K562 (cell line): ENCODE measurements around the gene BAD. TPM values are rescaled to one million over a fixed set of nuclear protein-coding genes. Genes with fewer than 3 reads are reported as not detected.

Source experiments
- CBFA2T2 ChIP-seq: fragments of 450-650 bp; conservative IDR thresholded peaks from 2 replicates; pipeline ENCODE4 v1.6.1; 2017; ENCODE audit warnings: mild to moderate bottlenecking
- FOXJ3 ChIP-seq: sonication (generic); formaldehyde crosslinking; IDR thresholded peaks from 2 replicates; pipeline ENCODE4 v1.4.0; 2020; ENCODE audit warnings: mild to moderate bottlenecking, missing genetic modification reagents
- FOXP4 ChIP-seq: sonication (generic); formaldehyde crosslinking; IDR thresholded peaks from 2 replicates; pipeline ENCODE4 v1.8.0; 2022; ENCODE audit warnings: mild to moderate bottlenecking, missing genetic modification reagents, borderline replicate concordance
- HES1 ChIP-seq: fragments of 450-650 bp; IDR thresholded peaks from 2 replicates; pipeline ENCODE4 v1.6.1; 2016; ENCODE audit warnings: low read depth, mild to moderate bottlenecking, moderate library complexity
- ID3 ChIP-seq, 2 experiments: fragments of 250-450 bp in 1 of 2; fragments of 450-650 bp in 1 of 2; sonication (Bioruptor Pico) in 1 of 2; IDR thresholded peaks; 2 replicates each; pipeline versions ENCODE4 v1.6.1 to v1.8.0; 2016 to 2021; ENCODE audit warnings: mild to moderate bottlenecking in 2 of 2, moderate library complexity in 2 of 2, missing compliant biosample characterization in 1 of 2, missing genetic modification characterization in 1 of 2
- KAT7 ChIP-seq: sonication (generic); formaldehyde crosslinking; IDR thresholded peaks from 2 replicates; pipeline ENCODE4 v1.8.0; 2022; ENCODE audit warnings: missing genetic modification reagents, mild to moderate bottlenecking, borderline replicate concordance
- MITF ChIP-seq: IDR thresholded peaks from 2 replicates; pipeline ENCODE4 v1.6.1; 2014; ENCODE audit warnings: antibody characterized with exemption
- MYNN ChIP-seq, 2 experiments: sonication (generic); formaldehyde crosslinking in 1 of 2; IDR thresholded peaks; 2 replicates each; pipeline versions ENCODE4 v1.5.0 to v1.6.1; 2016 to 2020; ENCODE audit warnings: antibody characterized with exemption in 1 of 2, missing genetic modification reagents in 1 of 2
- PPARD ChIP-seq: fragments of 250-450 bp; sonication (Bioruptor Pico); IDR thresholded peaks from 2 replicates; pipeline ENCODE4 v1.8.0; 2022; ENCODE audit warnings: inconsistent platforms, mild to moderate bottlenecking, moderate library complexity
- RCOR1 ChIP-seq, 2 experiments: IDR thresholded peaks; 2 replicates each; pipeline ENCODE4 v1.6.1; 2012; ENCODE audit warnings: low read depth in 2 of 2, low read length in 2 of 2, borderline replicate concordance in 1 of 2, improper control_type of control experiment in 1 of 2
- RNF2 ChIP-seq: sonication (generic); IDR thresholded peaks from 2 replicates; pipeline ENCODE4 v1.6.1; 2016
- SMAD3 ChIP-seq: fragments of 450-650 bp; formaldehyde crosslinking; conservative IDR thresholded peaks from 2 replicates; pipeline ENCODE4 v1.4.0; 2020; ENCODE audit warnings: mild to moderate bottlenecking
- SNIP1 ChIP-seq: fragments of 450-650 bp; IDR thresholded peaks from 2 replicates; pipeline ENCODE4 v1.7.1; 2017; ENCODE audit warnings: low read depth, mild to moderate bottlenecking
- TCF15 ChIP-seq: fragments of 250-450 bp; sonication (Bioruptor Pico); IDR thresholded peaks from 2 replicates; pipeline ENCODE4 v1.8.0; 2022; ENCODE audit warnings: moderate library complexity, mild to moderate bottlenecking, inconsistent platforms
- TEAD2 ChIP-seq: fragments of 450-650 bp; IDR thresholded peaks from 2 replicates; pipeline ENCODE4 v1.6.1; 2016; ENCODE audit warnings: missing genetic modification characterization, control low read depth, missing compliant biosample characterization
- ZHX1 ChIP-seq: fragments of 150-350 bp; conservative IDR thresholded peaks from 2 replicates; pipeline ENCODE4 v1.6.1; 2014; ENCODE audit warnings: low read length
- ZNF778 ChIP-seq: fragments of 450-650 bp; formaldehyde crosslinking; IDR thresholded peaks from 2 replicates; pipeline ENCODE4 v1.4.0; 2020; ENCODE audit warnings: mild to moderate bottlenecking, moderate library complexity
- ZSCAN32 ChIP-seq: fragments of 450-650 bp; formaldehyde crosslinking; IDR thresholded peaks from 2 replicates; pipeline ENCODE4 v1.4.0; 2020; ENCODE audit warnings: mild to moderate bottlenecking, moderate library complexity
- ZZZ3 ChIP-seq: fragments of 450-650 bp; IDR thresholded peaks from 2 replicates; pipeline ENCODE4 v1.6.1; 2016; ENCODE audit warnings: antibody characterized with exemption, mild to moderate bottlenecking, moderate library complexity
- polyA plus RNA-seq, 8 experiments: library from polyadenylated mRNA; depleted of rRNA in 4 of 8; stranded (reverse) in 5 of 8; unstranded in 3 of 8; fragments of >200 nt; fragmentation: Nextera tagmentation in 2 of 8; fragmentation: Illumina TruSeq in 1 of 8; extraction: Ambion mirVana in 2 of 8; extraction: Trizol in 1 of 8; gene quantifications; 2 replicates each; pipeline versions ENCODE4 v1.2.1 to v1.2.3, GENCODE V29; 2011 to 2014; ENCODE audit warnings: inconsistent platforms in 1 of 8, missing spikeins in 1 of 8
- total RNA-seq, 7 experiments: library from RNA; depleted of rRNA in 6 of 7; stranded (reverse); fragments of >200 nt in 6 of 7; fragmentation: Illumina TruSeq in 2 of 7; extraction: Trizol in 2 of 7; gene quantifications; 2 replicates each; pipeline versions ENCODE4 v1.2.1 to v1.2.3, GENCODE V29; 2011 to 2021; ENCODE audit warnings: low replicate concordance in 1 of 7

The BAD gene
- total and polyA plus RNA-seq, 9 of the 15 experiments (the other 6 are each of a cell fraction or from before 2014, with no cell fraction given), result 0.61 to 45.6 (median 11.8) TPM

DNA sequence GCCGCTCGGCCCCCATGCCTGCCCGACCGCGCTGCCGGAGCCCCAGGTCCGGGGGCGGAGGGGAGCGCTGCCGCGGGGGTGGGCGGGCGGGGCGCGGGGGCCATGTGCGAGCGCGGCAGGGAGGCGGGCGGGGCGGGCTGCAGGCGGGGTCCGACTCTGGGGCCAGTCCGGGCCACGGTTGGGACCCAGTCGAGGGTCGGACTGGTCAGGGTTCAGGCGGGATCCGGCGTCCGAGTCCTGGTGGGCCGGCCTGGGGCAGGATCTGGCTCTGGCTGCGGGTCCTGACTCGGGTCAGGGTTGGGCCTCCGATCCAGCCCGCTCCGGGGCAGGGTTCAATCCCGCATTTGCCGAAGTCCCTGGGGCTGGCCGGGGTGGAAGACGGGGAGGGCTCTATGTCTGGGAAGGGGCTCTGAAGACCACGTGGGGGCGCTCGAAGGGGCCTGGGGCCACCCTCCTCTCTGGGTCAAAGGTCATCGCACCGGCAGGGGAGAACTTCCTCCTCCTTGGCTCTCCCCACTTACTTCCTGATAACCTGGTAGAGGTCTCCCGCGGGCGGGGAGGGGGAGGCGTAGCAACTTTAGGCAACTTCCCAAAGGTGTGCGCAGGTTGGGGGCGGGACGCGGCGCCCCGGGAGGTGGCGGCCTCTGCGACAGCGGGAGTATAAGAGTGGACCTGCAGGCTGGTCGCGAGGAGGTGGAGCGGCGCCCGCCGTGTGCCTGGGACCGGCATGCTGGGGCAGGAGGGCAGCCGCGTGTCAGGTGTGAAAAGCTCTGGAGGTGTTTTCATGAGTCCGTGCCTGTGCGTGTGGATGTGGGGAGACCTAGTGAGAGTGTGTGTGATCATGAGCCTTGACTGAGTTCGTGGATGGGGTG lies 21.5 kb upstream of the BAD start (continued):
- no peak for TF ChIP-seq TCF15 (CRISPR knock-in tag)
- no peak for TF ChIP-seq SNIP1
- TF ChIP-seq FOXP4 (CRISPR knock-in tag), result 0 out of 2 replicates have a peak, but pooled peaks have one; percentile 60
- no peak for TF ChIP-seq ZNF778 (CRISPR knock-in tag)
- no peak for TF ChIP-seq MITF
- no peak for TF ChIP-seq ZHX1
- TF ChIP-seq RNF2, result peak; percentile 63; the same call in 1 of the 2 replicates
- no peak for TF ChIP-seq PPARD (CRISPR knock-in tag)
- no peak for TF ChIP-seq SMAD3 (CRISPR knock-in tag)
- no peak for TF ChIP-seq FOXJ3 (CRISPR knock-in tag)
- peak; percentile 87; the same call in 1 of the 2 replicates for TF ChIP-seq KAT7 (CRISPR knock-in tag)
- no peak for TF ChIP-seq TEAD2 (tag)
- TF ChIP-seq ZSCAN32 (CRISPR knock-in tag), result no peak
- TF ChIP-seq CBFA2T2, result no peak
- TF ChIP-seq ZZZ3, result no peak
- no peak for TF ChIP-seq HES1
- peak in 1 of 2 experiments; percentile 64; a peak in 2 of 4 replicates for TF ChIP-seq RCOR1 (IDR thresholded peaks at IDR 0.05; ENCODE audit: borderline replicate concordance in 1 of 2, low read depth in 2 of 2, low read length in 2 of 2)
- no peak for TF ChIP-seq ID3 (CRISPR knock-in tag; IDR thresholded peaks at IDR 0.05)
- TF ChIP-seq ID3 (tag; IDR thresholded peaks at IDR 0.05), result no peak
- TF ChIP-seq MYNN (IDR thresholded peaks at IDR 0.05), result no peak
- no peak for TF ChIP-seq MYNN (CRISPR knock-in tag; IDR thresholded peaks at IDR 0.05)
